GM19438 (cell line): ENCODE data around the gene LRMDA.
"Not testable (repeated sequence)": the region's sequence is repeated elsewhere in the genome, so short reads cannot be mapped to it uniquely, and the experiment has no call there.

Experiments used
- ATAC-seq: cut with Tn5 transposase; IDR thresholded peaks from one replicate; pipeline ENCODE4 v1.9.1; 2021; ENCODE audit warnings: low read depth; ENCODE audit not compliant: unreplicated experiment

LRMDA gene

DNA sequence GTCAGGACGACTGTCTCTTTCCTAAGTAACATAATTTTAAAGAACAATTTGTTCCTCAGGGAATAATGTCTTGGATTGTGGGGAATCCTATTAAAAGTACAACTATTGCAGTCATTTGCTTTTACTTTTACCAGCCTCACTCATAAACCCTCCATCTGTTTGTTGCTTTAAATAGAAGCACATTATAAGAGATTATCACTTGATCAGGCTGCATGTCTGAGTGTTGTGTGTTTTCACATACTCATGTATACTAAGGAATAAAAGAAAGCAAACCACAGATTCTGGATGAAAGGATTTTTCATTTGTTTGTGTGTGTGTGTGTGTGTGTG lies 1128.4 kb downstream of the LRMDA start:
- ATAC-seq: no peak

- ATAC-seq: no peak
Observed at GRCh38 chr10:76560338-76560737, 1128.9 kb downstream of the LRMDA start.

DNA sequence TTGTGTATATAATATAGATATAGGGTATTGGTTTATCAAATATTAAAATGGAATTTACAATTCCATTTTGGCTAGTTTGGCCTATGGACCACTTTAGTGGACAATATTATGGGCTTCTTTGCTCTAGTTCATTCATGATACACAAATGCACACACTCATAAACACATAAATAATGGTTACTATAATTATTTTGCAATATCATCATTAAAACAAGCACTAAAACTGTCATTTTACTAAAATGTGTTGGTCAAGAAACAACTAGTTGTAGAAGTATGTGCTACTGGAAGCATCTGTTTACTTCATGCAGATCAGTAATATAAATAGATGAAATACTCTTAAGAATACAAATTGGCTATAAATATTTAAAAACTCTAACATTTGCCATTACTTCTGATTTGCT lies 1131.9 kb downstream of the LRMDA start:
- no peak for ATAC-seq

- ATAC-seq: no peak
Observed at GRCh38 chr10:76572021-76572420, 1140.6 kb downstream of the LRMDA start.

DNA sequence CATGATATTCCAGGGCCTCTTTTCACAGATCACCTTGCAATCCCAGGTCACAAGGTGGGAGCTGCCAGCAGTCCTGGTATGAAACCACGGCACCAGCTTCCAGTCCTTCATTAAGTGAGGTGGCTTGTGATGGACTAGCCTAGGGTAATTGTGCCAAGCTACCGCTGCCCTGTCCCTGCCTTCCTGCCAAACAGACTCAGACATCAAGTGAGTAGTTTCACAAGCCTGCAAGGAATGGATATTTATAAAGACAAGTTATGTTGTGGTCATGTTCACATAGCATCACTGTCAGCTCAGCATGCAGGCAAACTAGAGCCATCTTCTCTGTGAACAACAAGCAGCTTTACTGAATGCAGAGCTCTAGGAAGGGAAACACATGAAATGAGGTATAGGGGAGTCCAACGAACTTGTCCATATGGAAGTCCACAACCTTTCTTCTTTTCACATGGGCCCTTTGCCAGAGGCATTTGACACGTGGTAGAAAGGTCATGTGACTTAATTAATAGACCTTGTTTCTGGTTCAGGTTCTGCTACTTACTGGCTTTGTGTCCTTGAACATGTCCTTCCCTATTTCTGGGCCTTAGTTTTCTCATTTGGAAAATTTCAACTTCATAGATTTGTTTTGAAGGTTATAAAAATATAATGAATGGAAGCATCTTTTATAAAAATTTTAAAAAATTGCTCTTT lies 1145.0 kb downstream of the LRMDA start:
- no peak for ATAC-seq

- ATAC-seq: no peak
Observed at GRCh38 chr10:76577455-76577854, 1146.0 kb downstream of the LRMDA start.

- ATAC-seq: no peak
Observed at GRCh38 chr10:76581506-76582256, 1150.3 kb downstream of the LRMDA start.

DNA sequence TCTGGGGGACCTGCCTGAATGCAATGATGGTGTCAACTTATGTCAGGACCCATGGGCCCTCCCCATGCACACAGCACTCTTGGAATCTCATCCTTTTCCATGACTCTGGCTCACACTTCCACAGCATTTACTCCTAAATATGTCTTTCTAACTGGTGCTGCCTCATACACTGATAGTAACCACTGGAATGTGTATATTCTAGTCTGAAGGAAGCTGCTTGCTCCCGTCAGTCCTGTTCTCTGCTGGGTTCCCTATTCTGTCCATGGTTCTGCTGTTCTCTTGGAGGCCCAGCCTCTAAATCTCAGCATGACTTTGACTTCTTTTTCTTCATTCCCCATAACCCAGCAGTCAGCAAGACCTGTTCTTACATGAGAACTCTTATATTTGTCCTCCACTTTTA lies 1151.1 kb downstream of the LRMDA start:
- no peak for ATAC-seq

DNA sequence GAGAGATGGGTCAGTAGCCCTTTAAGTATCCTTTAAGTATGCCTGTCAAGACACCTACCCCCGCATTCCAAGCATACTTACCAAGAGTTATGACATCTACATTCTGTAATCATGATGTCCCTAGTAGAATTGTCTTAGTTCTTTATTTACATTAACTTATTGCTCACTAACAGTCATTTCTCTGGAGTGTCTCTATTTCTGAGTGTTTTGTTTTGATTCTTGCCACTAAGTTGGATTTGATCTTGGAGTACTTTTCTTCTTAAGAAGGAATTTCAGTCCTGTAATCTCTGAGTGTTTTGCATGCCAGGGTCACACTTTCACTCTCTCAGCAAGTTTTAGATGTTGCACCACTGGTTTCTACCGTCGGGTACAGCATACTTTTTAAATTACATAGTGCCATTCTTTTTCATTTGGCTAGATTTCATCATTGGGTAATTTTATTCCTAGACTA lies 1152.3 kb downstream of the LRMDA start:
- ATAC-seq: no peak

DNA sequence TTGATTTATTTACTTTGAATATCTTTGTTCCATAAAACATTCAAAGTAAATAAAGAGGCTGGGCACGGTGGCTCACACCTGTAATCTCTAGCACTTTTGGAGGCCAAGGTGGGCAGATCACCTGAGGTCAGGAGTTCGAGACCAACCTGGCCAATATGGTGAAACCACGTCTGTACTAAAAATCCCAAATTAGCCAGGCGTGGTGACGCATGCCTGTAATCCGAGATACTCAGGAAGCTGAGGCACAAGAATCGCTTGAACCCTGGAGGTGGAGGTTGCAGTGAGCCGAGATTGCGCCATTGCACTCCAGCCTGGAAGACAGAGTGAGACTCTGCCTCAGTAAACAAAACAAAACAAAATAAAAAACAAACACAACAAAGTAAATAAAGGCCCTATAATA lies 1153.0 kb downstream of the LRMDA start:
- ATAC-seq: not testable (repeated sequence)
